HEK293 (cell line): ENCODE measurements around the gene CHCHD10.

Source experiments
- ZBTB20 ChIP-seq: fragments of 450-650 bp; formaldehyde crosslinking; IDR thresholded peaks from 2 replicates; pipeline ENCODE4 v1.5.1; 2016; ENCODE audit warnings: missing biosample characterization, missing genetic modification characterization
- ZNF121 ChIP-seq: fragments of 450-650 bp; formaldehyde crosslinking; IDR thresholded peaks from 2 replicates; pipeline ENCODE4 v1.5.1; 2016; ENCODE audit warnings: missing biosample characterization, missing genetic modification characterization
- ZNF274 ChIP-seq, 2 experiments: fragments of 200-500 bp in 1 of 2; fragments of 450-650 bp in 1 of 2; sonication (Bioruptor generic) in 1 of 2; formaldehyde crosslinking in 1 of 2; IDR thresholded peaks; 2 replicates each; pipeline versions ENCODE4 v1.5.1 to v1.6.1; 2014 to 2016; ENCODE audit warnings: borderline replicate concordance in 1 of 2, inconsistent platforms in 1 of 2, low read length in 1 of 2, missing biosample characterization in 1 of 2, missing genetic modification characterization in 1 of 2
- ZNF600 ChIP-seq: fragments of 450-650 bp; formaldehyde crosslinking; IDR thresholded peaks from 2 replicates; pipeline ENCODE4 v1.5.1; 2016; ENCODE audit warnings: missing biosample characterization, missing genetic modification characterization
- TF ChIP-seq, protein P1 (sequence below): fragments of 450-650 bp; formaldehyde crosslinking; IDR thresholded peaks from 2 replicates; pipeline ENCODE4 v1.5.1; 2016; ENCODE audit warnings: missing biosample characterization, missing genetic modification characterization

- TF ChIP-seq ZNF274 (IDR thresholded peaks at IDR 0.05; ENCODE audit: low read length) (no peak), ZNF274 (tag by site-specific recombination; IDR thresholded peaks at IDR 0.05; ENCODE audit: borderline replicate concordance) (no peak), ZNF600 (tag by site-specific recombination) (no peak), ZBTB20 (tag by site-specific recombination) (no peak), ZNF121 (tag by site-specific recombination) (no peak)
- TF ChIP-seq, protein P1, sequence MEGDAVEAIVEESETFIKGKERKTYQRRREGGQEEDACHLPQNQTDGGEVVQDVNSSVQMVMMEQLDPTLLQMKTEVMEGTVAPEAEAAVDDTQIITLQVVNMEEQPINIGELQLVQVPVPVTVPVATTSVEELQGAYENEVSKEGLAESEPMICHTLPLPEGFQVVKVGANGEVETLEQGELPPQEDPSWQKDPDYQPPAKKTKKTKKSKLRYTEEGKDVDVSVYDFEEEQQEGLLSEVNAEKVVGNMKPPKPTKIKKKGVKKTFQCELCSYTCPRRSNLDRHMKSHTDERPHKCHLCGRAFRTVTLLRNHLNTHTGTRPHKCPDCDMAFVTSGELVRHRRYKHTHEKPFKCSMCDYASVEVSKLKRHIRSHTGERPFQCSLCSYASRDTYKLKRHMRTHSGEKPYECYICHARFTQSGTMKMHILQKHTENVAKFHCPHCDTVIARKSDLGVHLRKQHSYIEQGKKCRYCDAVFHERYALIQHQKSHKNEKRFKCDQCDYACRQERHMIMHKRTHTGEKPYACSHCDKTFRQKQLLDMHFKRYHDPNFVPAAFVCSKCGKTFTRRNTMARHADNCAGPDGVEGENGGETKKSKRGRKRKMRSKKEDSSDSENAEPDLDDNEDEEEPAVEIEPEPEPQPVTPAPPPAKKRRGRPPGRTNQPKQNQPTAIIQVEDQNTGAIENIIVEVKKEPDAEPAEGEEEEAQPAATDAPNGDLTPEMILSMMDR: no peak
Measured at GRCh38 chr22:23744485-23744884, 23.3 kb downstream of the CHCHD10 start.
